ENCODE data around the gene RSPO4. TPM values are rescaled to one million over a fixed set of nuclear protein-coding genes. Genes with fewer than 3 reads are reported as not detected.

RSPO4 gene
- total RNA-seq, 1 experiment from 2014 or later = 6.7 TPM

GRCh38 chr20:967796-968742 is 34.0 kb downstream of the RSPO4 start:
- H3K4me1 Mint-ChIP-seq = peaks cover 4 to 5% of the 10 kb centered on the region in 2 experiments; a peak in 3 of 4 replicates
- peaks cover 3 to 5% of the 10 kb centered on the region in 2 experiments; a peak in 4 of 5 replicates for H3K9me3 Mint-ChIP-seq
- no peak overlapping the region for H2BK15ac ChIP-seq (ENCODE audit: low read depth, low read length)
- H2BK20ac ChIP-seq (ENCODE audit: low read depth, low read length, poor library complexity, severe bottlenecking) = no peak overlapping the region
- H3K27ac ChIP-seq (ENCODE audit: insufficient read length, low read depth, low read length) = no peak overlapping the region
- H3K14ac ChIP-seq (ENCODE audit: insufficient read depth, low read length) = no peak overlapping the region
- peaks cover 0 to 5% (median 2%) of the 10 kb centered on the region in 3 experiments; a peak in 2 of 7 replicates for H3K36me3 Mint-ChIP-seq (ENCODE audit: insufficient read depth in 1 of 3, low read depth in 3 of 3)
- no peaks in the 10 kb centered on the region for H3K27me3 ChIP-seq (ENCODE audit: insufficient read depth, low read length)
- H3K4me3 Mint-ChIP-seq = no peak overlapping the region
- H4K8ac ChIP-seq (replicated peaks; ENCODE audit: insufficient read length, low read depth, low read length) = no peak overlapping the region
- H4K91ac ChIP-seq (ENCODE audit: insufficient read length, low read depth, low read length) = no peak overlapping the region
- H3K27me3 Mint-ChIP-seq (ENCODE audit: low read depth) = peaks cover 7% of the 10 kb centered on the region
- no peaks in the 10 kb centered on the region for H3K79me1 ChIP-seq (ENCODE audit: insufficient read depth, low read depth, low read length, poor library complexity, severe bottlenecking)
- H3K56ac ChIP-seq (ENCODE audit: insufficient read length, low read depth, low read length) = no peak overlapping the region
- no peak overlapping the region for H2BK12ac ChIP-seq (ENCODE audit: insufficient read length, low read depth, low read length)
- no peak overlapping the region for H3K9ac ChIP-seq (ENCODE audit: extremely low read depth, insufficient read length, low read length)
- no peak overlapping the region for H3K4ac ChIP-seq (ENCODE audit: low read depth, low read length)
- H3K4me1 ChIP-seq (ENCODE audit: insufficient read depth, low read length) = no peaks in the 10 kb centered on the region
- H2BK120ac ChIP-seq (ENCODE audit: low read depth, low read length, poor library complexity, severe bottlenecking) = no peak overlapping the region
- H4K5ac ChIP-seq (ENCODE audit: insufficient read length, low read depth, low read length) = no peak overlapping the region
- no peak overlapping the region for H3K23ac ChIP-seq (ENCODE audit: insufficient read length, low read depth, low read length)
- no peak overlapping the region for H3K18ac ChIP-seq (ENCODE audit: insufficient read length, low read depth, low read length)
- H3K9me3 ChIP-seq (ENCODE audit: control insufficient read depth, low read depth, low read length) = no peaks in the 10 kb centered on the region
- no peak overlapping the region for H3T11ph ChIP-seq (ENCODE audit: low read length)
- no peak overlapping the region for H2AFZ ChIP-seq (ENCODE audit: low read length)
- TF ChIP-seq CTCF (conservative IDR thresholded peaks at IDR 0.05) = no peak
- H3K4me2 ChIP-seq (ENCODE audit: insufficient read depth, insufficient read length, low read length) = no peak overlapping the region
- no peak overlapping the region for H2AK5ac ChIP-seq (ENCODE audit: insufficient read length, low read length)
- no peak overlapping the region for H2BK5ac ChIP-seq (ENCODE audit: insufficient read length, low read length)
- DNase-seq = peak; percentile 40
- no peak overlapping the region; a peak in 1 of 7 replicates for H3K27ac Mint-ChIP-seq
- H4K20me1 ChIP-seq (ENCODE audit: control insufficient read depth, insufficient read depth, insufficient read length) = no peaks in the 10 kb centered on the region
- H3K79me2 ChIP-seq (ENCODE audit: insufficient read depth, low read length) = no peaks in the 10 kb centered on the region
- WGBS (ENCODE audit: extremely low coverage, insufficient read length, low lambda C conversion rate) = no CpG with 5 or more reads among the region's 16 CpGs
- no peaks in the 10 kb centered on the region for H3K23me2 ChIP-seq (ENCODE audit: insufficient read length, low read depth, low read length, poor library complexity, severe bottlenecking)

Measured in H9 (cell line).